Uterus (tissue), 2 donors: ENCODE results near the gene PPM1D.

Experiments used
- POLR2A ChIP-seq, 2 donors: fragments of 450-650 bp; IDR thresholded peaks; one replicate each; pipeline ENCODE4 v1.6.1; 2016; ENCODE audit warnings: antibody characterized with exemption in 2 of 2, mild to moderate bottlenecking in 1 of 2, moderate library complexity in 1 of 2
- TF ChIP-seq, protein P1 (sequence below), 4 experiments: fragments of 200-600 bp in 2 of 4; fragments of 450-650 bp in 2 of 4; sonication (generic) in 2 of 4; IDR thresholded peaks; one replicate each; pipeline ENCODE4 v1.5.1; 2016 to 2019; ENCODE audit warnings: antibody characterized with exemption in 4 of 4, mild to moderate bottlenecking in 2 of 4, moderate library complexity in 1 of 4

DNA sequence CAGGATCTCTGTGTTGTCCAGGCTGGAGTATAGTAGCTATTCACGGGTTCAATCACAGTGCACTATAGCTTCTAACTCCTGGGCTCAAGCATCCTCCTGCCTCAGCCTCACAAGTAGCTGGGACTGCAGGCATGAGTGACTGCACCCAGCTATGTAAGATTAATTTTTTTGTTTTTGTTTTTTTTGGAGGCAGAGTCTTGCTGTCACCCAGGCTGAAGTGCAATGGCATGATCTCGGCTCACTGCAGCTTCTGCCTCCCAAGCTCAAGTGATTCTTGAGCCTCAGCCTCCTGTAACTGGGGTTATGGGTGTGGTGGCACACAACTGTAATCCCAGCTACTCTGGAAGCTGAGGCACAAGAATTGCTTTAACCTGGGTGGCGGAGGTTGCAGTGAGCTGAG is 15.8 kb downstream of the PPM1D start:
- TF ChIP-seq, protein P1, sequence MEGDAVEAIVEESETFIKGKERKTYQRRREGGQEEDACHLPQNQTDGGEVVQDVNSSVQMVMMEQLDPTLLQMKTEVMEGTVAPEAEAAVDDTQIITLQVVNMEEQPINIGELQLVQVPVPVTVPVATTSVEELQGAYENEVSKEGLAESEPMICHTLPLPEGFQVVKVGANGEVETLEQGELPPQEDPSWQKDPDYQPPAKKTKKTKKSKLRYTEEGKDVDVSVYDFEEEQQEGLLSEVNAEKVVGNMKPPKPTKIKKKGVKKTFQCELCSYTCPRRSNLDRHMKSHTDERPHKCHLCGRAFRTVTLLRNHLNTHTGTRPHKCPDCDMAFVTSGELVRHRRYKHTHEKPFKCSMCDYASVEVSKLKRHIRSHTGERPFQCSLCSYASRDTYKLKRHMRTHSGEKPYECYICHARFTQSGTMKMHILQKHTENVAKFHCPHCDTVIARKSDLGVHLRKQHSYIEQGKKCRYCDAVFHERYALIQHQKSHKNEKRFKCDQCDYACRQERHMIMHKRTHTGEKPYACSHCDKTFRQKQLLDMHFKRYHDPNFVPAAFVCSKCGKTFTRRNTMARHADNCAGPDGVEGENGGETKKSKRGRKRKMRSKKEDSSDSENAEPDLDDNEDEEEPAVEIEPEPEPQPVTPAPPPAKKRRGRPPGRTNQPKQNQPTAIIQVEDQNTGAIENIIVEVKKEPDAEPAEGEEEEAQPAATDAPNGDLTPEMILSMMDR (IDR thresholded peaks at IDR 0.05) = no peak
- no peak for TF ChIP-seq POLR2A (IDR thresholded peaks at IDR 0.05)
